Fibroblast of skin of abdomen (primary cell): ENCODE data around the gene TMIGD1.

Experiments used
- DNase-seq: peaks from one replicate; pipeline ENCODE4 v3.0.0-alpha.2; 2013

The TMIGD1 gene

DNA sequence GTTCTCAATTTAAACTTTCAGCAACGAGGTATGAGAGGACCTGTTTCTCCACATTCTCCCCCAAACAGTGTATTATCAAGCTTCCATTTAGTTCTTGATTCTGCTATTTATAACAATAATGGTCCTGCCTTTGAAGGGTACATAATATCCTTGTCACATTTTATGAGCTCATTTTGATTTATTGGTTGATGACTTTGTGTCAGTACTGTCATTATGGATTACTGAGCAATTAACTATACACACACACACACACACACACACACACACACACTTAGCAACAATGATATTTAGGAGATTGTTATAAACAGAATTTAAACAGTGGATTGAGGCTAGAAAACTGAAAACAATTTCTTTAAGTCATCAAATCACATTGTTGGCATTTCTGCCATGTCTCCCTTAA lies 7.0 kb downstream of the TMIGD1 start:
- no peak for DNase-seq

DNA sequence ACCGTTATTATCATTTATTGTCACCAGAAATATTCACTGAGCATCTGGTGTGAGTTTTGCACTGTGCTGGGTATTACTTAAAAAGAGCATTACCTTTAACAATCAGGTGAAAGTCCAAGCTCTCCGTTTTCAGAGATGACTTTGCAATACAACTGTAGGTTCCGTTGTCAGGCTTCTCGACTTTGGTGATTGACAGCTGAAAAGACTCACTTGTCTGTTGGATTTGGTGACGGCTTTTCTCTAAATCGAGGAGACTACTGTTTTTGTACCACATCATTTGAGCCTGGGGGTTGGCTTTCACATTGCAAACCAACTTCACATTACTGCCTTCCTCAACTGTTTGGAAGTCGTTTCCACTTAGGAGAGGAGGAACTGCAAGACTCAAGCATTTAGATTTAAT lies 9.1 kb downstream of the TMIGD1 start:
- no peak for DNase-seq

DNA sequence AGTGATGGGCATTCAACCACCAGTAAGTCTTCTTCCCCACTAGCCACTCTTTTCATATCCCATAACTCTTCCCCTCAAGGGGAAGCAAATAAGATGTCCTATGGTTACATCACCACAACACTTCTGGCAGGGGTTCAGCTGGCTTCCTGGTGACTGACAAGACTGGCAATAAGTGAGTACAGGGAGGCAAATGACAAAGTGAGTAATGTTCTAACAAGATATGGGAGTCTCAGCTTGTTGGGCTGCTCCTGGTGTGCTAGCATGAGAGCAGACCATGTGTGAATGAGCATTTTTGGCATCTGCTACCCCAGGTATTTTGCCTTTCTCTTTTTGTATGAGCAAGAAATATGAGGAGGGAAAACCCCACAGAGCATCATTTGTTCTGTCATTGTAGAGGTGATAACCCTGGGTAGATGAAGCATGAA lies 9.9 kb downstream of the TMIGD1 start:
- peak; percentile 63 for DNase-seq

DNA sequence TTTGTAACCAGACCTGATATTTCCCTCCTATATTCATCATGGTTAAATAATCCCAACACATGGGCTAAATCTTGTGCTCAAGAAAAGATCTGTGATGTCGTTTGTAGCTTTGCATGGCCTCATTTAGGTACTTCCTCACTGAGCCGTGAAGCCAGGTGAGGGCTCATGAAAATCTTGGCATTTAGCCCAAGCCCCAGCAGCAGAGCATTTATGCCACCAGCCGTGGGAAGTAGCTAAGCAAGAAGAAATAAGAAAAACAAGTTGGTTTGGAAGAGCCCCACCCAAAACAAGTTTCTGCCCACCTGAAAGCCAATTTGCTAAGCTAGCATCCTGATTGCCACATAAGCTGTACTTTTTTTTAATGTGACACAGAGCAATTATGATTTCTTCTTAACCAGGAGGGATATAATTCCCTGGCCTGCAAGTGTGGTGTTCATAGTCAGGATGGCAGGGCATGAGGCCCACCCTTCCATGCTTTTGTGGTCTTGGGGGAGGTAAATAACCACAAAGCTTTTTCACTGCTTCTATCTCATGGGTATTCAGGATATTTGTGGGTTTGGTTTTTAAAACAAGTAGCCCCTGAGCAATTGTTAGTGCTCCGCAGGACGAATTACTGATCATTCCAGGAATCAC lies 10.5 kb downstream of the TMIGD1 start:
- DNase-seq, result no peak

DNA sequence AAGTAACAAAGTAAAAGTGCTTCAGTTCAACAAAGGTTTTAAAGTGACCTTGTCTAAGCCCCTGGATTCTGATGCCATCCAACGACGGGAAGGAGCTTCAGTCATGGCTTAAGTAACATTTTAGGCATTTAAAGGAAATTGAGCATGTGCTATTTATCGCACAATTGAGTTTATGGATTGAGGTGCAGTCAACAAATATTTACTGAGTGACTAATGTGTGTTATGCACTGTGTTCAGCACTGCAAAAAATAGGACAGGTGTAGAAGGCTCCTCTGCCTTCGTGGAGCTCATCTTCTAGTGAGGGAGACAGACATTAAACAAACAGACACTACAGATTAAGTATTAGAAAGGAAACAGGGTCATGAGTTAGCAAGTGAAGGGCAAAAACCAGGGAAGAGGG lies 12.5 kb downstream of the TMIGD1 start:
- DNase-seq, result no peak

DNA sequence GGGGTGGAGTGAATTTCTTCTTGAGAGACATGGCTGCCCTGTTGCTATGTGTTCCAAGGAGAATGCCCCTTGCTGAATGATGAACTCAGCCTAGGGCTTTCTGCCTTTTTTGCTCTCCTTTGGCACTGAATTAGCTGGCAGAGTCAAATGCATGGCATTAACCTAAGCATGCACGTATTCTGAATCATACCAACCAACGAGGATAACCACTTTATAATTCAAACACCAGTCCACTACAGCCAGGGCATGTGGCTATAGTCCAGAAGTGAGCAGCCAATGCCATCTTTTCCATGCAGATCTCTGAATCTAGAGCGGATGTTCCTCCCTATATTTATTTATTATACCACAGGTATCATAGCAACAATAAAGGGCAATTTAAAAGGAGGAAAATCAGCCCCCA lies 15.7 kb downstream of the TMIGD1 start:
- no peak for DNase-seq

DNA sequence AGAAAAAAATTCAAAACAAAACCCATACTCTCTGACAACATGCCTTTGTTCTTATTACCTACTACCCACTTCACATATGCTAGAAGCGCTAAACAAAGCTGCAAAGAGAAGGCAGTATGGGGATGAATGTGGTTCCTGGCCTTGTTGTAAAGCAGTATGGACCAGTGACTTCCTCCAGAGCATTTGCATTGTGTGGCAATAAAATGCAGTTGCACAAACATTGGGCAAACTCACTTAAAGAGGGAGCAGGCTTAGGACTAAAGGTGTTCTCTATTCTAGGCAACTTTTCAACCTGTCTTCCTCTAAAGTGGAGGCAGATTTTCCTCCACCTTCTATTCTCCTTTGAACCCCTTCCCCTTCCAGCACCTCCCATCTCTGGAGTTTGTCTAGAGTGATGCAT lies 17.1 kb downstream of the TMIGD1 start:
- DNase-seq, result no peak

DNA sequence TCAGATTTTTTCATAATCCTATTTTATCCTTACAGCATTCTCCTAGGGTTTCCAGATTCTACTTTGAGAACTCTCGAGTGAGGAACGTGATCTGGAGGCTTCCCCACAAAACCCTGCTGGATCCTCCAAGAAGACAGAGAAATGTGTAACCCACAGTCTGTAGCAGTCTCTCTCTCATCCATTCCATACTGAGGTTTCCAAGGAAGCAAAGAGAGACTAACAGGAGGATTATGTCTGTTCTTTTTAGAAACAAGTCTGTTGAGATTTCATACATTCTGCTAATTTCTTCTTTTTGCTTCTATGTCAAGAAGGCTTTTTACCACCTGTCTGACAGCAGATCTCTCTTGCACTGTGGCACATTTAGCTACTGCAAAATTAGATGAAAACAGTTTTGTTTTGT lies 18.8 kb downstream of the TMIGD1 start:
- DNase-seq, result no peak

DNA sequence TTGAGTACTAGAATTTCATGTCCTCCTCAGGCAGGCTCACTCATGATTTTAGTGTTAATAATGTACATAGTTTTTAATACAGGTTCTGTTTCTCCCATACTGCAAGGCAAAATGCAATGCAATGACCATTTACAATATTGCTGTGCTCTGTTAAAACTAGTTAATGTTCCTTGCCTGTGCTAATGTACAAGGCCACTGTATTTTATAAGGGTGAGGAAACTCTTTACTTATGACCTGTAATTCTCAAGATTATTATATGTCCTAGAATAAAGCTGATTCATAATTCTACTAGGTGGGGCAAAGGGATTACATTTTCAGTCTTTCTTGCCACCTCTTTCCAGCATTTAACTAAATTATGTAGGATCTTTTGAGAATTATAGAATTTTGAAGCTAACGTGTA lies 19.4 kb downstream of the TMIGD1 start:
- DNase-seq, result no peak

DNA sequence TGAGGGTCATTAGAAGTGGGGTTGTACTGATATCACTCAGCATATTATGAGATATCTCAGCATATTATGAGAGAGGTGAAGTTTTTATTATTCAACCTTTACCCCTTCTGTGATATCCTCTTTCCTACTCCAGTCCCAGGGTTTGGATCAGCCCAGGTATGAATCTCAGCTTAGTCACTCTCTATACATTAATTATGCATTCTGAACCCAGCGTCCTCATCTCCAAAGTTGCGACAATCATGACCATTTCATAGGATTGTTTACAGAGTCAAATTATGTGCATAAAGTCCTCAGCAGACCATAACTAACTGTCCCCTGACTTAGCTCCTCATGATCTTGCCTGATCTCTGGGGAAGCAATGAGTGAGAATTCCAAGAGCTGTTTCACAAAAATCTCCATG lies 21.6 kb downstream of the TMIGD1 start:
- no peak for DNase-seq

DNA sequence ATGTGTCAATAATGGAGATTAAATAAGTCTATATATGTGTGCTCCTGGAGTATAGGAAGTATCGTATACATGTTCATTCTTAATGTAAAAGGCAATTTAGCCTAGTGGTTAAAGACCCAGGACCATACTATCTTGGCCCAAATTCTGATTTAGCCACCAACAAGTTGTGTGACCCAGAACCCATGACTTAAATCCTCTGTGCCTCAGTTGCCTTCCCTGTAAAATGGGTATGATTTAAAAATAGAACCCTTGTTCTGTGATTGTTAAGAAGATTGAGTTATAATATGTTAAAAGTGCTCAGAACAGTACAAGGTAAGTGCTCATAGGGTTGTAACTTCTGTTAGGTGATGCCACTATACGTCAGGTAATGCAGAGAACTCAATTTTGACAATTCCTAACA lies 23.3 kb downstream of the TMIGD1 start:
- no peak for DNase-seq

DNA sequence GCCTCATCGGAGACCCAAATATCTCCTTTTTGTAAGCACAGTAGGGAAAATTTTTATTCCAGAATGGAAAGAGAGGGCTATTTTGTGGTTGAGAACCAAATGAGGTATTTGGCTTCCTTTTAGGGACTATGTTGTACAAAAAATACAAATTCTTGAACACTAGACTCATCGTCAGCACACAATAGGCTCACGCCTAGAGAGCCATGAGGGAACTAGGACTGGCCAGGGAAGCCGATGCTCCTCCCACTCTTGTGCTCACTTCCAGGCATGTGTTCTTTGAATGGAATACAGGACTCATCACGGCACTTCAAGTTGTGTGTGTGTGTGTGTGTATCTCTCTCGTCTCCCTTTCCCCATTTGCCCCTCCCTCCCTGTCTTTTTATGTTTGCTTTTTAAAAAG lies 24.3 kb downstream of the TMIGD1 start:
- DNase-seq, result peak; percentile 47

DNA sequence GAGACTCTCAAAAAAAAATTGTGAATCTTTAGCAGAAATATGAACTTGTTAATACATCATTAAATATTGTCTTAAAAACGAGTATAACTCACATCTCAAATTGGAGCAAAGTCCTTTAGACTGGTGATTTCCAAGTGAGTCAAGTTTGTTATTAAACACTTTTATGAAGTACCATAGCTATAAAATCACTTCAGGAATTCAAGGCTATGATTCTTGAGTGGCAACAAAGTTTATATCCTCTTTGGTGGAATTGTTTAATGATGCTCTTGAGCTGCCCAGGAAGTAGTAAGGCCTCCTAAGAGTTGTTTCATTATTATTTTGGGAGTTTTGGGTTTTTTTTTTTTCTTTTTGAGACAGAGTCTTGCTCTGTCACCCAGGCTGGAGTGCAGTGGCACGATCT lies 25.5 kb downstream of the TMIGD1 start:
- DNase-seq, result no peak

DNA sequence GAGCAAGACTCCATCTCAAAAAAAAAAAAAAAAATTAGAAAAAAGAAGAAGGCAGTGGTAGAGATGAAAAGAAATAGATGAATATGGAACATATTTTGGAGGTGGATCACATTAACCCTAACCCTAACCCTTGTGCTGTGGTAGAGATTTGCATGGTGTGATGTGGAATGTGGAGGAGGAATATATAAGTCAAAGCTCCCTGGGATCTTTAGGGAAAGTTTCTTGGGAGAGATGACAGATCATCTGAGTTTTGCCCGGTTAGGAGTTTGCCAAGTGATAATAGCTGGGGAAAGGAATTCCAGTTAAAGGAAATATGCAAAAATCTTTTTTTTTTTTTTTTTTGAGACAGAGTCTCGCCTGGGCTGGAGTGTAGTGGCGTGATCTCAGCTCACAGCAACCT lies 29.1 kb downstream of the TMIGD1 start:
- no peak for DNase-seq

DNA sequence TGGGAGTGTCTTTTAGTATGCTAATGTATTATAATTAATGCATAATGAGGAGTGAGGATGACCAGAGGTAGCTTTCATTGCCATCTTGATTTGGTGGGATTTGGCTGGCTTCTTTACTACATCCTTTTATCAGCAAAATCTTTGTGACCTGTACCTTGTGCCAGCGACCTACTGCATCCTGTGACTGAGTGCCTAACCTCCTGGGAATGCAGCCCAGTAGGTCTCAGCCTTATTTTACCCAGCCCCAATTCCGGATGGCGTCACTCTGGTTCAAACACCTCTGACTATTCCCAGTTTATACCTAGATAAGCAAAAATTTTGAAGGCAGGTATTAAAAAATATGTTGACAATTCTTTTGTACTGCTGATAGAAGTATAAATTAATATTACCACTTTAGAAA lies 31.6 kb downstream of the TMIGD1 start:
- no peak for DNase-seq

DNA sequence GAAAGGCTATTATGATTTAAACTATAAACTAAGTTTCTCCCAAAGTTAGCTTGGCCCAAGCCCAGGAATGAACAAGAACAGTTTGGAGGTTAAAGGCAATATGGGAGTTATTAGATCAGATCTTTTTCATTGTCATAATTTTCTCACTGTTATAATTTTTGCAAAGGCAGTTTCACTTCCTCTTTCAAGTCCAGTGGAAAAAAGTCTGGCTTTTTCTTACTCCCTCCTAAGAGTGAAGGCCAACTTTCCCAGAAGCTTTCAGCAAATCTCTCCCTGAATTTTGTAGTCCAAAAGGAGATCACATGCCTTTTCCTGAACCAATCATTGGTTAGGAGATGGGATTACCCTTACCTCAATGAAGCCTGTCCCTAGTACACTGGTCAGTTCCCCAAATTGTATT lies 33.0 kb downstream of the TMIGD1 start:
- no peak for DNase-seq

DNA sequence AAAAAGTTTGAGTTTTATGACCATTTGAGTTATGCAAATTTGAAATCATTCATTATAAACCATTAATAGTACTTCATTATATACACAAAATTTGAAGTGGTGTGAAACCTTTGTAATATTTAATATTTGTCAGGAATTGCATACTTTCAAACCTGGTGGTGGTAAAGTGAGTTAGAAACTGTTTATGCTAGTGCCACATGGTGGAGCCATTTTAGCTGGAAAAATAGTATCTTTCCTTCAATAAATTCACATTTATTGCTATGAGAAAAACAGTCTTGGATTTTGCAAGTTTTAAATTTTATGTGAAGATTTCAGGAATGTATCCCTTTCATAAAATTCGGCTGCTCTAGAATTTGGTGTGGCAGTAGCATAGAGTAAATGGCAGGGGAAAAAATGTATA lies 34.9 kb downstream of the TMIGD1 start:
- no peak for DNase-seq

DNA sequence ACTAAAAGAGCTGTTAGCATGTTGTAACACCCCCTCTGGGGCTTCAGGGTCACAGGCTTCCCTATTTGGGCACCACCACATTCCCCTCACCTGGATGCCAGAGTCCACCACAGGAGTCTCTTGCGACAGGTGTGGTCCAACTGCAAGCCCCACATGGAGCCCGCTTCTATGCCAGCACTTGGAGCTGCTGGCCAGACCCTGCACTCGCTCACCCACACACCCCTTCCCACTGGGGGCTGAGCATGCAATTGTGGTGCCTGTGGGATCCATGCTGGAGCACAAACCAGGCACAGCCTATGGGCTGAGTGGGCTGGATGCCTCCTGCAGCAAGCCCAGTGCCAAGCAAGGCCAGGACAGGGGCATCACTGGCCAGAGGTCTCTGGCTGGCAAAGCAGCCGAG lies 36.1 kb downstream of the TMIGD1 start:
- DNase-seq, result no peak

DNA sequence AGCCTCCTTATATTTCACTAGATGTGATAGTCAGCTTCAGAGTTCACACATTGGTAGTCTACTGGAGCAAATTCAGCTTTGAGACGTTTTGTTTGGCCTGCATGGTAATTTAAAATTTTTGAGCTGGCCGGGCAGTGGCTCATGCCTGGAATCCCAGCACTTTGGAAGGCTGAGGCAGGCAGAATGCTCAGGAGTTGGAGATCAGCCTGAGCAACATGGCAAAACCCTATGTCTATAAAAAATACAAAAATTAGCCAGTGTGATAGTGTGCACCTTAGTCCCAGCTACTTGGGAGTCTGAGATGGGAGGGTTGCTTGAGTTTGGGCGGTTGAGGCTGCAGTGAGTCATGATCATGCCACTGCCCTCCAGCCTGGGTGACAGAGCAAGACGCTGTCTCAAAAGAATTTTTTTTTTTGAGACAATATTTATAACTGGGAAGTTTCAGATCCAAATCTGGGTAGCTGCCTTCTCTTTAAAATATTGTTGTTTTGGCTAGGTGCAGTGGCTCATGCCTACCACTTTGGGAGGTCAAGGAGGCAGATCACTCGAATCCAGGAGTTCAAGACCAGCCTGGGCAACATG lies 37.3 kb downstream of the TMIGD1 start:
- no peak for DNase-seq

DNA sequence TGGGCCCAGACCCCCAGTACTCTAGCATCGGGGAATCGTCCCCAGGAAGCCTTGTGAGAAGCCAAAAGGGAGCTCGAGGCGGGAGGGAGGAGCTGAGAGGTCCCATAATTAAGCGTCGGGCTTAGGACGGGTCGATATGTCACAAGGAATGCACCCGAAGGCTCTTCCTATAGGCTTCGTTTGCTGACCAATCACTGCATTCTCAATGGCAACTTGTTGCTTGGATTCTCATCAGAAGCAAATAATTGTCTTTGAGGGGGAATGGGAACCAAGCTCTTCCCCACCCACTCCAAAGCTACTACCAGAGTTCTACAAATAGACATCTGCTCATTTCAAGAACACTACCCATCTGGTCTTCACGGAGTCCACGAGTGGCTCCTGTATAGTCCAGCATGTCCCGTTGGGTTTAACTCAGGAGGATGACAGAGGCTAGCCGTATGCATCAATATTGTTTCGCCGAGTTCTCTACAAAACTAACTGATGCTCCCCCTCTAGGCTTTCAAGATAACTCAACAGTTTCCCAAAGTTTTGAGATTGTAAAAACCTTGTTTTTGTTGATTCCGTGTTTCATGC lies 41.5 kb downstream of the TMIGD1 start:
- DNase-seq, result peak; percentile 52

DNA sequence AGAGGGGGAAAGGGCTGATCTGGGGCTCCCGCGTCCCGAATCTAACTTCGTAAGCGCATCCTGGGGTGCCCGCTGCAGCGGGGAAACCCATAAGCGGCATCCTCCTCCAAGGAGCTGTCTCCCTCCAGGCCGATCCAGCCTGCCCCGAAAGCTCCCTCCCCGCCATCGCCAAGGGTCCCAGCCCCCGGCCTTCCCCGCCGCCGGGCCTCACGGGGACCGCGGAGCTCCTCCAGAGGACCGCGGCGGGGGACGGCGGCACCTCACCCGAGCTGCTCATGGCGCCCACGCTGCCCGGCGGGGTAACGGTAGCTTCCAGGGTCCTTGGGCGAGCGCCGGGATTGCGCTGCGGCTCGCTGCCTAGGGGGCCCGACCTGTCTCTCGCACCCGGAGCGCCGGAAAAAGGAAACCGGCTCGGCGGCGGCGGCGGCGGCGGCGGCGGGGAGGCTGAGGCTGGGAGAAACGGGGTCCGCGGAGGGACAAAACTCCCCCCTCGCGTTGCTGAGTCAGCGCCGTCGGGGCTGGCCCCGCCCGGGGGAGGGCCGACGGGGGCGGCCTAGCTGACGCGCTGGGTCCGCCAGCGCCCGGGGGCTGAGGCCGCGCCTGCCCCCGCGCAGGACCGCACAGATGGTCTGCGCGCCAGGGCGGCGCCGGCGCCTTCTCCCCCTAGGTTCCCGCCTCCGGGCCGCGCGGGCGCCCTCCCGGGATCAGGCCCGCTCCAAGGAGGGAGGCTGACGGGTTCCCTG lies 42.1 kb downstream of the TMIGD1 start, which contains the start of gene BLMH:
BLMH (minus strand) TSS at position 402 of the 743 bp plus-strand sequence; CDS start at position 277, 125 bp downstream.
- peak; percentile 86 for DNase-seq

DNA sequence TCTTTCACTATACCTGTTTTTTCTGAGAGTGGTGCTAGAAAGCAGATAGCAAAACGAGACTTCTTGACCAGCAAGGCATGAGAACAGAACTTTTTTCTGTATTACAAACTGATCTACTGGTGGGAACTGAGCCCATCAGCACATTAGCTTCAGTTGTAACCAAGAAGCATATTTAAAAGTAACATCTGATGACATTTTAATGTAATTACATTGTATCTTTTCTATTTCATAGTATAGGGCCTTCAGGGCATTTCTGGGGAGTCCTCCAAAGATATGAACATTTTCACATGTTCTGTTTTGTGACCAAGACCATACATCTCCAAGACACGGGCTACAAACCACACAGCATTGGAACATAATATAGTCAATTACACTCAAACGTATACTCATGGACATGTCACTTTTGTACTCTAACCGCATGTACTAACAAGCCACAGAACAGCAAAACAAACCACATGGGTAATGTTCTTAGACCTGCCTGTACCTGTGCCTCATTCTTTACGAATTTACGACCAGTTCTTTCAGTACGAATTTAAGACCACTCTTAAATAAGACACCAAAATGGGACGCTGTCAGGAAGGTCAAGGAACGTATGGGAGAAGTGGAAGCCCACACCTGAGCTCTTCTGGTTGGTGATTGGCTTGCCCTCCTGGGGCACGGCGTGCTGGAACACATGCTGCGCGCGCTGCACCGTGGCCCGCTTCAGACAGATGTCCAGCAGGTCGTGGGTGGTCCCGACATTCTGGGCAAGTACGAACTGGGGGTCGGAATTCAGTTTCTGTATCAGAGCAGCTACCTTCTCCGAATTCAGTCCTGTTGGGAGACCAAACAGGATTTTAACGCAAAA lies 42.9 kb downstream of the TMIGD1 start:
- peak; percentile 16 for DNase-seq

DNA sequence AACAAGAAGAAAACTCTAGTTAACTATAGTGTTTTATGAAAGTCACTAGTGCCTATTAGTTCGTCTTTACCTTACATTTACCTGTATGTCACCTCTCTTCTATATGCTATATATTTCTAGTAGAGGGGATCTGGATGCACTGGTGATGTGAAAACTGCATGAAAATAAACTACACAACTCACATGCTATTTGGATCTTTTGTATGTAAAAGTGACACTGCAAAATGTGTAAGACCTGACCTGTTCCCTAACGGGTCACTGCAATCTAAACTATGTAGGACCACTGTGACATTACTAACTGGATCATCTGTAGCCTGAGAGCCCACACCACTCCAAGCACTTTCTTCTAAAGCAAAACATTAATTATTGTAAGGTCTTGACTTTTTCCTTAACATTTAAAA lies 43.8 kb downstream of the TMIGD1 start:
- DNase-seq, result no peak
